Stimulated activated CD8-positive, alpha-beta memory T cell treated with anti-CD3 and anti-CD28 coated beads, Interleukin-7, amount 100 ng/mL, for 48 hours (primary cell): ENCODE data around the gene EHMT1.

Experiments
- DNase-seq, 2 donors: peaks; one replicate each; pipeline ENCODE4 v3.0.0-alpha.2; 2020; ENCODE audit warnings: low read depth in 1 of 2; ENCODE audit errors: extremely low read depth in 1 of 2

The EHMT1 gene

GRCh38 chr9:137817236-137818200 is 198.7 kb downstream of the EHMT1 start:
- DNase-seq, result no peak

- no peak for DNase-seq
Measured at GRCh38 chr9:137818286-137818685, 199.5 kb downstream of the EHMT1 start.

- DNase-seq, result peak in 1 of 2 donors; percentile 11
Measured at GRCh38 chr9:137820161-137820855, 201.5 kb downstream of the EHMT1 start.

GRCh38 chr9:137823986-137824771 is 205.4 kb downstream of the EHMT1 start:
- no peak for DNase-seq

- DNase-seq, result no peak
Measured at GRCh38 chr9:137825324-137825989, 206.7 kb downstream of the EHMT1 start.

- DNase-seq, result no peak
Measured at GRCh38 chr9:137827908-137828526, 209.2 kb downstream of the EHMT1 start.

- DNase-seq, result no peak
Measured at GRCh38 chr9:137828527-137829259, 209.9 kb downstream of the EHMT1 start.

- no peak for DNase-seq
Measured at GRCh38 chr9:137829260-137829996, 210.6 kb downstream of the EHMT1 start.

GRCh38 chr9:137832191-137832700 is 213.4 kb downstream of the EHMT1 start:
- DNase-seq, result no peak

- no peak for DNase-seq
Measured at GRCh38 chr9:137832830-137833590, 214.2 kb downstream of the EHMT1 start.

GRCh38 chr9:137833721-137834613 is 215.2 kb downstream of the EHMT1 start:
- no peak for DNase-seq

- no peak for DNase-seq
Measured at GRCh38 chr9:137834846-137835546, 216.2 kb downstream of the EHMT1 start.

GRCh38 chr9:137836151-137836830 is 217.5 kb downstream of the EHMT1 start:
- no peak for DNase-seq

GRCh38 chr9:137836831-137837241 is 218.0 kb downstream of the EHMT1 start:
- DNase-seq, result no peak
